HepG2 (cell line): Measurements from ENCODE around the gene EPHA6. TPM values are rescaled to one million over a fixed set of nuclear protein-coding genes. Genes with fewer than 3 reads are reported as not detected.

Experiments used
- ATAC-seq: fragments of 200-7000 bp; cut with Tn5 transposase; 3 replicates; pipeline ENCODE4 v1.9.1; 2020; ENCODE audit warnings: mild to moderate bottlenecking, moderate library complexity
- BruUV-seq: library from RNA; stranded (reverse); fragments of 400-500 nt; replicated peaks from 2 replicates; lab custom pipeline; 2021; lab: Mats Ljungman, UMichigan
- CTCF ChIA-PET: fragments of 300-600 bp; formaldehyde crosslinking; extraction: SDS; loops from one replicate; lab custom pipeline; 2021; ENCODE audit warnings: low total read pairs, inconsistent platforms, low intra/inter-chr PET ratio; lab: Yijun Ruan, JAX
- POLR2A ChIA-PET: fragments of 350-600 bp; sonication (Branson Sonifier 250); formaldehyde crosslinking; loops from one replicate; lab custom pipeline; 2020; ENCODE audit warnings: antibody characterized with exemption, inconsistent platforms; lab: Yijun Ruan, JAX
- DNase-seq: peaks from one replicate; pipeline ENCODE4 v3.0.0-alpha.2; 2015; ENCODE audit warnings: low spot score
- FAIRE-seq: peaks from 3 replicates; lab custom pipeline; 2011; peaks lifted over from hg19 to GRCh38; lab: Jason Lieb, UNC
- H2AFZ ChIP-seq: one replicate; pipeline ENCODE4 v1.6.1; 2011; ENCODE audit warnings: low read length, inconsistent platforms
- H3K27ac ChIP-seq: fragments of 300-600 bp; 3 replicates; pipeline ENCODE4 v1.8.0; 2011; ENCODE audit warnings: mixed run types, mild to moderate bottlenecking, mixed read lengths, low read length, inconsistent platforms; ENCODE audit not compliant: insufficient read depth; ENCODE audit errors: extremely low read length
- H3K27me3 ChIP-seq, 2 experiments: fragments of 200-600 bp in 1 of 2; 2 replicates in 1 of 2; 3 replicates in 1 of 2; pipeline versions ENCODE4 v1.6.0 to v1.8.0; 2011; ENCODE audit warnings: low read length in 2 of 2, mild to moderate bottlenecking in 2 of 2, moderate library complexity in 2 of 2, inconsistent platforms in 1 of 2; ENCODE audit not compliant: insufficient read depth in 2 of 2, control insufficient read depth in 1 of 2
- H3K36me3 ChIP-seq, 2 experiments: fragments of 200-600 bp in 1 of 2; replicated peaks in 1 of 2; 2 replicates in 1 of 2; 3 replicates in 1 of 2; pipeline versions ENCODE4 v1.5.1 to v1.8.0; 2011; ENCODE audit warnings: low read length in 2 of 2, inconsistent platforms in 1 of 2; ENCODE audit not compliant: insufficient read depth in 2 of 2, control insufficient read depth in 1 of 2
- H3K4me1 ChIP-seq: 2 replicates; pipeline ENCODE4 v1.5.1; 2012; ENCODE audit warnings: low read length, inconsistent platforms; ENCODE audit not compliant: insufficient read depth
- H3K4me2 ChIP-seq: 2 replicates; pipeline ENCODE4 v1.6.0; 2011; ENCODE audit warnings: low read depth, low read length, inconsistent platforms
- H3K4me3 ChIP-seq, 3 experiments: fragments of 200-600 bp in 1 of 3; sonication (generic), shearing (Covaris generic) in 1 of 3; replicated peaks in 1 of 3; 2 replicates each; pipeline ENCODE4 v1.5.1; 2011 to 2016; ENCODE audit warnings: low read length in 3 of 3, inconsistent platforms in 2 of 3, low read depth in 2 of 3, mild to moderate bottlenecking in 2 of 3, control low read depth in 1 of 3, mixed read lengths in 1 of 3; ENCODE audit not compliant: insufficient read depth in 1 of 3
- H3K79me2 ChIP-seq: one replicate; pipeline ENCODE4 v1.6.1; 2011; ENCODE audit warnings: low read length, inconsistent platforms; ENCODE audit not compliant: insufficient read depth
- H3K9ac ChIP-seq: 2 replicates; pipeline ENCODE4 v1.6.0; 2011; ENCODE audit warnings: mild to moderate bottlenecking, low read depth, low read length, inconsistent platforms; ENCODE audit not compliant: insufficient read depth
- H3K9me3 ChIP-seq: 2 replicates; pipeline ENCODE4 v1.5.1; 2012; ENCODE audit warnings: mild to moderate bottlenecking, low read length
- H4K20me1 ChIP-seq: 2 replicates; pipeline ENCODE4 v1.6.0; 2011; ENCODE audit warnings: inconsistent platforms, mild to moderate bottlenecking, low read length, moderate library complexity; ENCODE audit not compliant: insufficient read depth
- CENPBD1 ChIP-seq: sonication (generic); formaldehyde crosslinking; IDR thresholded peaks from 2 replicates; pipeline ENCODE4 v1.8.0; 2022; ENCODE audit warnings: missing genetic modification reagents, low read depth, mild to moderate bottlenecking, borderline replicate concordance
- JARID2 ChIP-seq: sonication (generic); formaldehyde crosslinking; IDR thresholded peaks from 2 replicates; pipeline ENCODE4 v1.8.1; 2023; ENCODE audit warnings: missing genetic modification reagents, inconsistent platforms; ENCODE audit not compliant: insufficient replicate concordance
- KDM4B ChIP-seq: sonication (generic); formaldehyde crosslinking; IDR thresholded peaks from 2 replicates; pipeline ENCODE4 v1.4.0; 2020; ENCODE audit warnings: missing genetic modification reagents
- MED1 ChIP-seq: sonication (generic); formaldehyde crosslinking; IDR thresholded peaks from 2 replicates; pipeline ENCODE4 v1.4.0; 2020; ENCODE audit warnings: missing genetic modification reagents
- NR0B2 ChIP-seq: sonication (generic); formaldehyde crosslinking; IDR thresholded peaks from 2 replicates; pipeline ENCODE4 v1.4.0; 2020; ENCODE audit warnings: mild to moderate bottlenecking, missing genetic modification reagents
- RNF2 ChIP-seq: fragments of 450-650 bp; conservative IDR thresholded peaks from 2 replicates; pipeline ENCODE4 v1.6.1; 2016; ENCODE audit warnings: low read depth
- SKIL ChIP-seq: sonication (generic); formaldehyde crosslinking; IDR thresholded peaks from 2 replicates; pipeline ENCODE4 v1.8.0; 2022; ENCODE audit warnings: missing genetic modification reagents, mild to moderate bottlenecking, moderate library complexity, borderline replicate concordance
- TP53 ChIP-seq: sonication (generic); formaldehyde crosslinking; conservative IDR thresholded peaks from 2 replicates; pipeline ENCODE4 v1.4.0; 2020; ENCODE audit warnings: missing genetic modification reagents
- ZFP36 ChIP-seq: fragments of 150-350 bp; IDR thresholded peaks from 2 replicates; pipeline ENCODE4 v1.6.1; 2018; ENCODE audit warnings: borderline replicate concordance, low read length, low read depth; ENCODE audit not compliant: partially characterized antibody
- ZNF143 ChIP-seq: sonication (generic); formaldehyde crosslinking; IDR thresholded peaks from 2 replicates; pipeline ENCODE4 v1.4.0; 2020; ENCODE audit warnings: missing genetic modification reagents
- ZNF264 ChIP-seq: sonication (generic); formaldehyde crosslinking; IDR thresholded peaks from 2 replicates; pipeline ENCODE4 v1.4.0; 2020; ENCODE audit warnings: missing genetic modification reagents
- ZNF512 ChIP-seq: sonication (generic); formaldehyde crosslinking; IDR thresholded peaks from 2 replicates; pipeline ENCODE4 v1.4.0; 2020; ENCODE audit warnings: mild to moderate bottlenecking, missing genetic modification reagents
- ZXDC ChIP-seq: sonication (generic); formaldehyde crosslinking; IDR thresholded peaks from 2 replicates; pipeline ENCODE4 v1.5.0; 2020; ENCODE audit warnings: mild to moderate bottlenecking, missing genetic modification reagents
- WGBS: methylation state at CpG from one replicate; pipeline ENCODE4 v1.1.6; 2017; ENCODE audit warnings: low lambda C conversion rate; 5-methylcytosine and 5-hydroxymethylcytosine counted together
- in situ Hi-C: cut with HindIII; loops from 2 replicates; pipeline ENCODE4 v1.10.0; 2017; ENCODE audit warnings: low pct_unique_long_range_greater_than_20kb; ENCODE audit not compliant: extremely low pct_ligation_motif_present
- intact Hi-C: fragments of 100-400 bp; cut with micrococcal nuclease; formaldehyde crosslinking; loops from one replicate; pipeline ENCODE4 v1.10.0; 2022; ENCODE audit not compliant: unreplicated experiment
- polyA plus RNA-seq, 8 experiments: library from polyadenylated mRNA; depleted of rRNA in 3 of 8; stranded (reverse) in 7 of 8; unstranded in 1 of 8; fragments of >200 nt; fragmentation: Illumina TruSeq in 4 of 8; extraction: Trizol in 4 of 8; gene quantifications; 2 replicates each; pipeline versions ENCODE4 v1.2.1 to v1.2.3, GENCODE V29; 2011 to 2016; ENCODE audit warnings: low read depth in 4 of 8, missing spikeins in 1 of 8, mixed read lengths in 1 of 8; ENCODE audit not compliant: insufficient read depth in 1 of 8
- total RNA-seq, 5 experiments: library from RNA; depleted of rRNA; stranded (reverse); fragments of >200 nt; fragmentation: Illumina TruSeq; extraction: Trizol; gene quantifications; 2 replicates each; pipeline ENCODE4 v1.2.3, GENCODE V29; 2016; ENCODE audit warnings: low read depth in 1 of 5

The EPHA6 gene
- total and polyA plus RNA-seq, 2 of the 13 experiments (the other 11 are each of a cell fraction or from before 2014, with no cell fraction given): not detected

GRCh38 chr3:97691354-97691753 lies 877.0 kb downstream of the EPHA6 start:
- H3K36me3 ChIP-seq: no peaks in the 10 kb centered on the region
- no peak overlapping the region for H2AFZ ChIP-seq
- intact Hi-C loops: no loop called here
- CTCF ChIA-PET: no interaction called here
- H3K4me1 ChIP-seq: no peaks in the 10 kb centered on the region
- 0% methylated on average over 1 of the region's 1 CpG for WGBS
- no peaks in the 10 kb centered on the region for H3K27me3 ChIP-seq
- in situ Hi-C loops: no loop called here
- no peaks in the 10 kb centered on the region for H3K79me2 ChIP-seq
- H3K9ac ChIP-seq: no peak overlapping the region
- no peak for DNase-seq
- POLR2A ChIA-PET: no interaction called here
- no peak for ATAC-seq
- no peak overlapping the region for H3K4me2 ChIP-seq
- FAIRE-seq: no peak
- H4K20me1 ChIP-seq: no peaks in the 10 kb centered on the region
- H3K9me3 ChIP-seq: no peaks in the 10 kb centered on the region
- no TSS peak for BruUV-seq
- H3K4me3 ChIP-seq: no peak overlapping the region
- no peak overlapping the region for H3K27ac ChIP-seq
- no peak for TF ChIP-seq KDM4B (CRISPR knock-in tag)
- no peak for TF ChIP-seq ZNF143 (CRISPR knock-in tag)
- no peak for TF ChIP-seq ZNF264 (CRISPR knock-in tag)
- no peak for TF ChIP-seq ZXDC (CRISPR knock-in tag)
- TF ChIP-seq JARID2 (CRISPR knock-in tag): no peak
- TF ChIP-seq SKIL: no peak
- TF ChIP-seq CENPBD1 (CRISPR knock-in tag): no peak
- no peak for TF ChIP-seq ZNF512 (CRISPR knock-in tag)
- TF ChIP-seq ZFP36: no peak
- no peak for TF ChIP-seq RNF2
- TF ChIP-seq MED1 (CRISPR knock-in tag): no peak
- TF ChIP-seq TP53 (CRISPR knock-in tag): no peak
- no peak for TF ChIP-seq NR0B2 (CRISPR knock-in tag)
